ENCODE results near the gene IVNS1ABP.
"Not testable (repeated sequence)": the region's sequence is repeated elsewhere in the genome, so short reads cannot be mapped to it uniquely, and the experiment has no call there.

Gene IVNS1ABP

GRCh38 chr1:185292237-185292636, 24.8 kb downstream of the IVNS1ABP start:
- no peak for DNase-seq (ENCODE audit: low spot score)

- DNase-seq (ENCODE audit: low spot score) = no peak
Measured at GRCh38 chr1:185291652-185292051, 25.4 kb downstream of the IVNS1ABP start.

- no peak for DNase-seq (ENCODE audit: low spot score)
Measured at GRCh38 chr1:185291159-185291558, 25.9 kb downstream of the IVNS1ABP start.

GRCh38 chr1:185289880-185290279, 27.2 kb downstream of the IVNS1ABP start:
- no peak for DNase-seq (ENCODE audit: low spot score)

- no peak for DNase-seq (ENCODE audit: low spot score)
Measured at GRCh38 chr1:185288435-185288834, 28.6 kb downstream of the IVNS1ABP start.

DNA sequence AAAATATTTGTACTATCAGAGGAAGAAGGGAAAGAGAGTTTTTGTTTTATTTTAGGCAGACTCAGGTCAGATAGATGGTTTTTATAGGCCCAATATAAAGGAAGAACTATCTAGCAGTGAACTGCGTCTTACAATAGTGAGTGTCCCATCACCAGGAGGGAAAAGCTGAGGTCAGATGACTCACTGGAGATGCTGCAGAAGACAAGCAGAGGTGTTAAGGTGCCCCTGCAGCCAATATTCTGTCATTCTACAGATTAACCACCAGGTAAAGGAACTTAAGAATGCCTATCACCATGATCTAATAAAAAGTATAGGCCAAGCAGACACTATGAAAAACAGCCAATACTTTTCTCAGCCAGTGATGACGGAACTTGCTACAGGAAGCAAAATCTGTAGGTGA, 29.6 kb downstream of the IVNS1ABP start:
- DNase-seq (ENCODE audit: low spot score) = no peak

DNA sequence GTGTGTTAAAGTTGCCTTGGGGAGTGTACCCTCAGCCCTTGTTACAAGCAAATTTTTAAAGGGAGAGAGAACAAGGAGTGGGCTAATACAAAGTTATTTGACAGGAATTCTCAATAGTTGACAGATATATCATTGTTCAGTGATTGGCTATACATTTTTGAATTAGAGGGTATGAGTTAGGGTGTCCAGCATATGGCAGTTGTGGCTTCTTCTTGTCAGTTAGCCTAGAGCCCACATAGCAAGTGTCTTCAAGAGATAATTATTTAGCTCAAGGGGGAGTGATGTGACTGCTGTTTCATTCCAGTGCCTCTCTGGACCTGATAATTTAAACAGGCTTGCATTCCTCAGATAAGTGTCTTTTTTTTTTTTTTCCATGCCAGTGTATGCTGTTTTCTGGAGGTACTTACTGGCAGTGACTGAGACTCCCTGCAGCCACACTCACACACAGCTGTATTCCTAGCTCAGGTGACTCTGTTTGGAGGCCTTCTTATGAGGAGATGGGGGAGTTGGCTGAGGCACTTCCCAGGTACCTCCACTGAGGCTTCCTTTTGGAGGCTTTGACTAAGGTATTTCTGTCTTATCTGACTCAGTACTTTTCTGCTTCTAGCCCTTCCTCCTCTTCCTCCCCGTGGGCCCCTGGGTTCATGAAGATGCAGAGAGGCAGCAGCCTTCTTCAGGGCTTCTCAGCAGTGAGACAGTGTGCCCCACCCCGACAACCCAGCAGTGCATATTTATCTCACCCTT, 32.3 kb downstream of the IVNS1ABP start:
- DNase-seq (ENCODE audit: low spot score) = no peak

DNA sequence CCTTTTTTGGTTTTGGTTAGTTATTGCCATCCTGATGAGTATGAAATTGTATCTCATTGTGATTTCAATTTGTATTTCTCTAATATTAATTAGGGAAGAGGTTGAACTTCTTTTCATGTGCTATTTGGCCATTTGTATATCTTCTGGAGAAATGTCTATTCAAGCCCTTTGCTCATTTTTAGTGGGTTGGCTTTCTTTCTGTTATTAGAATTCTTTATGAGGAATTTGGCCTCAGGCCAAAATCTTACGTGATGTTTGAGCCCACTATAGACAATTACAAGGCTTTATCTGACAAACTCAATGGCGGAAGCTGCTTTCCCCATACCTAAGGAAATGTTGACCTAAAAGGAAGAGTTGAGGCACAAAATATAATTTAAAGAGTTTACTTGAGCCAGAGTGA, 32.9 kb downstream of the IVNS1ABP start:
- DNase-seq (ENCODE audit: low spot score) = no peak

- DNase-seq (ENCODE audit: low spot score) = peak; percentile 16
Measured at GRCh38 chr1:185281245-185281644, 35.8 kb downstream of the IVNS1ABP start.

DNA sequence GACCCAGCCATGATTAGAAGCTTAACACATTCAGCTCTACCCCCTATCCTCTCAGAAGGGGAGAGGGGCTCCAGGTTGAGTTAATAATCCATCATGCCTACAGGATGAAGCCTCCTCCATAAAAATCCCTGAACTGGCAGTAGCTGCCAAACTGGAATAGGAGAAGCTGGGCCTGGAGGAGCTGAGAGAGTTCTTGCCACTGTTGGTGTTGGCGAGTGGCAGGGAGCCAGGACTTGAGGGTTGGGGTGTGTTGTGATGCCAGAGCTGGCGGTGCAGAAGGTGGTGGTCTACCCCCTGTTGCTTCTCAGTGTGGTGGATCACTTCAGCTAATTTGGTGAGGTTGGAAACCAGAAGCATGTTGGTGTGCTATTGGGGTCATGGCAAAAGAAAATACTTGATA, 36.5 kb downstream of the IVNS1ABP start:
- no peak for DNase-seq (ENCODE audit: low spot score)

GRCh38 chr1:185279571-185279970, 37.5 kb downstream of the IVNS1ABP start:
- DNase-seq (ENCODE audit: low spot score) = no peak

DNA sequence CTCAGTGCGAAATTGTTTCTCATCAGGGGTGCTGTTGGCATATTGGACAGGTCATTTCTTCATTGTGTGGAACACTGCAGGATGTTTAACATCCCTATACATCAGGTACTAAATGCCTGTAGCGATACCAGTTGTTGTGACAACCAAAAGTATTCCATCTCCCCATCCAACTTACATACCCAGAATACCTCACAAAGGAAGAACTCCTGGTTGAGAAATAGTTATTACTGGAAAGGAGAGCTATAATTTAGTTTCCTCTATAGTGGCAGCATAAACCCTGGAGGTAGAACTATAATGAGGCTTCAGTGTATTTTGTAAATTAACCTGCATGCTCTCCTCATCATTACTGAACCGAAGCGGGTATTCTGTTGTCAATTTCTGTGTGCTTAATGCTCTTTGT, 45.1 kb downstream of the IVNS1ABP start:
- no peak for DNase-seq (ENCODE audit: low spot score)

GRCh38 chr1:185268352-185268751, 48.7 kb downstream of the IVNS1ABP start:
- no peak for DNase-seq (ENCODE audit: low spot score)

DNA sequence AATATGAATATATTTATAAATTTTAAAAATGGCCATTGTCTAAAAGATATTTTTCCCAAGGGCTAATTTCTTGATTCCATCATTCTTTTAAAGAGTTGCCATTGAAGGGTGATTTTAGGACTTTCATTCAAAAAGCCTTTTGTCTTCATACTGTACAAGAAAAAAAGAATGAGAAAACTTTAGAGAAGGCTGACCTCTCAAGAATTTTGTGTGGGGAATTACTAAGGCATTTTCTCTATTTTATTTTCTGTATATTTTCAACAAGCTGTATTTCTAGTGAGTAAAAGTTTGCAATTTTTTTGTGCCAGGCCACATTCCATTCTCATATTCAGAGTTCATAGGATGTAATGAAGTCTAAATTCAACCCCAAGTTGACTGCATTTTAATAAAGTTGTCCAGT, 49.3 kb downstream of the IVNS1ABP start:
- DNase-seq (ENCODE audit: low spot score) = no peak

- no peak for DNase-seq (ENCODE audit: low spot score)
Measured at GRCh38 chr1:185267301-185267700, 49.7 kb downstream of the IVNS1ABP start.

DNA sequence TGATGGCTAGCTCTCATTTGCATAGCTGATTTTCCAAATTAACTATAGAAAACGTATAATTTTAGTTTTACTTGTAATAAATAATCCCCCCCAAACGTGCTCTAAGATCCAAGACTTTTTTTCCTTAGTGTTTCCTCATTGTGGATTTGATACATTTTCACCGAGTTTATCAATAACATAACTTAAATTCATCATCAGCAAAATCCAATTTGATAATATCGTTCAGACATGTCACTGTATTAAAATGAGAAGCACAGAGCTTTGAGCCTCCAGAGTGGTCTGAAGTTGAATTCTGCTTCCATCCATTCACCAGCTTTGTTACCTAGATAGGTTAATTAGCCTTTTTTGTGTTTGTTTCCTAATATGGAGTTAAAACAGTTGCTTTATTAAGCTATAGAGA, 51.7 kb downstream of the IVNS1ABP start:
- DNase-seq (ENCODE audit: low spot score) = no peak

DNA sequence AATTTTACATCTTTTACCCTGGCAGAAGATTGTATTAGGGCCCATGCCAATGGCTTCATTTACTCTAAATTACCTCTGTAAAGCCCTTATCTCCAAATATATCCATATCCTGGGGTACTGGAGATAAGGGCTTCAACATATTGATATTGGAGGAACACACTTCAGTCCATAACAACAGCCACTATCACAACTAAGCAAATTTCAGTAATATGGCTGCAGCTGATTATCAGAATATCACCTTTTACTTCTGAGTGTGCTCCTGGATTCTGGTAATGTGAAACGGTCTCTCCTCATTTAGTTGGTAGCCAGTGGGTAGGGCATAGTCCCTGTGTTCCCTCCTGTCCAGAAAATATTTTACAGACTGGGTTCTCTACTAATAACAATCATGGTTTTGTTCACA, 53.3 kb downstream of the IVNS1ABP start:
- DNase-seq (ENCODE audit: low spot score) = no peak

DNA sequence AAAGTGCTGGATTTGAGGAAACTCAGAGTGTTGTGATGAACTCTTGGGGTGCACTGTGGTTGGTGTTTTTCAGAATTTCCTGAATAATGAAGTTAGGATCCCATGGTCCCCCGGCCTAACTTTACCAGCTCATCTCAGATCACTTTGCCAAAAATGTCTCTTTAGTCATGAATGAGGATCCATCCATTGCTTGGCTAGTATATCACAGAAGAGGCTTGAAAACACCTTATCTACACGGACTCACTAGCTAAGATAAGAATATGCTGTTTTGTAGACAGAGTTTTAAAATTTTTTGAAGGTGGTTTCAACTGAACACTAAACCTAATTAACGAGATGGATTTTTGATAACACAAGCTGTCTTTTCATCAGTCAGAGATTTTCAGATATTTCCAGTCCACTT, 53.8 kb downstream of the IVNS1ABP start:
- no peak for DNase-seq (ENCODE audit: low spot score)

- DNase-seq (ENCODE audit: low spot score) = no peak
Measured at GRCh38 chr1:185262151-185262550, 54.9 kb downstream of the IVNS1ABP start.

- no peak for DNase-seq (ENCODE audit: low spot score)
Measured at GRCh38 chr1:185260611-185261010, 56.4 kb downstream of the IVNS1ABP start.

GRCh38 chr1:185258676-185259075, 58.4 kb downstream of the IVNS1ABP start:
- DNase-seq (ENCODE audit: low spot score) = no peak

- peak; percentile 70 for DNase-seq (ENCODE audit: low spot score)
Measured at GRCh38 chr1:185257950-185258208, 59.2 kb downstream of the IVNS1ABP start.

GRCh38 chr1:185257116-185257949, 59.7 kb downstream of the IVNS1ABP start:
- peak; percentile 63 for DNase-seq (ENCODE audit: low spot score)

DNA sequence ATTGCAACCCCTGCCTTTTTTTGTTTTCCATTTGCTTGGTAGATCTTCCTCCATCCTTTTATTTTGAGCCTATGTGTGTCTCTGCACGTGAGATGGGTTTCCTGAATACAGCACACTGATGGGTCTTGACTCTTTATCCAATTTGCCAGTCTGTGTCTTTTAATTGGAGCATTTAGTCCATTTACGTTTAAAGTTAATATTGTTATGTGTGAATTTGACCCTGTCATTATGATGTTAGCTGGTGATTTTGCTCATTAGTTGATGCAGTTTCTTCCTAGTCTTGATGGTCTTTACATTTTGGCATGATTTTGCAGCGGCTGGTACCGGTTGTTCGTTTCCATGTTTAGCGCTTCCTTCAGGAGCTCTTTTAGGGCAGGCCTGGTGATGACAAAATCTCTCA, 61.4 kb downstream of the IVNS1ABP start:
- DNase-seq (ENCODE audit: low spot score) = not testable (repeated sequence)

Measured in SW480 (cell line).